ENCODE measurements around the gene LCN15.

DNA sequence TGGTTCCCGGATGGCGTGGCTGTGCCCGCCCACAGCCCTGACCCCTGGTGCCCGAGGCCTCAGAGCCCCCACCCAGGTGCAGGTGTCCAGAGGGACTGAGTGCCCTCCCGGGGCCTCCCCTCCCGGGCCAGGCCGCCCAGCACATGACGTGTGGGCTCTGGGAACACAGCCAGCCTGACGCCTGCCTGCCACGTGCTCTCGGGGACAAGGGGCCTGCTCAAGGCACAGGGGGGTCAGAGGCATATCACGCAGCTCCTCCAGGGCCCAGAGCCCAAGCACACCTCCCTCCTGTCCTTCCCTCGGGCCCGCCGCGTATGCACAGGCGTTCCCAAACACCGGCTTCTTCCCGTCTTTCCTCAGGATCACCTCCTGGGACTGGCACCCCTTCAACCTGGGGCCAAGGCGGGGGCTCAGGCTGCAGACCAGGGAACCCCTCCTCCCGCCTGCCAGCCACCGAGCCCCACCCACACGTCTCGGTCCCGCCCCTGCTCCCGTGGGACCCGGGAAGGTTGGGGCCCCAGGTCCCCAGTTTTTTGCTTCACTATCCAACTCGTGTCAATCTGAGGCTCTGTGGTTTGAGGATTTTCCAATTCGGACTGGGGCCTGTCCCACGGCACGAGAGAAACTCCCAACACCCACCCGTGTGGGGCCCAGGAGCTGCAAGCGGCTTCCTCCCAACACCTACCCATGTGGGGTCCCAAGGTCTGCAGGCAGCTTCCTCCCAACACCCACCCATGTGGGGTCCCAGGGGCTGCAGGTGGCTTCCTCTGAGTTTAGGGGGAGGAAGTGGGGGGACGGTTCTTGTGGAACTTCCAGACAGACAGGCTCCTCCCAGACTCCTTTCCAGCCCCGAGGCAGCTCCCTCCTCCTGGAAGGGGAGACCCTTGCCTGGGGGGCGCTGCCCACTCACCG, 23.1 kb downstream of the LCN15 start:
- TF ChIP-seq POLR2A (IDR thresholded peaks at IDR 0.05): no peak
- TF ChIP-seq, protein P1, sequence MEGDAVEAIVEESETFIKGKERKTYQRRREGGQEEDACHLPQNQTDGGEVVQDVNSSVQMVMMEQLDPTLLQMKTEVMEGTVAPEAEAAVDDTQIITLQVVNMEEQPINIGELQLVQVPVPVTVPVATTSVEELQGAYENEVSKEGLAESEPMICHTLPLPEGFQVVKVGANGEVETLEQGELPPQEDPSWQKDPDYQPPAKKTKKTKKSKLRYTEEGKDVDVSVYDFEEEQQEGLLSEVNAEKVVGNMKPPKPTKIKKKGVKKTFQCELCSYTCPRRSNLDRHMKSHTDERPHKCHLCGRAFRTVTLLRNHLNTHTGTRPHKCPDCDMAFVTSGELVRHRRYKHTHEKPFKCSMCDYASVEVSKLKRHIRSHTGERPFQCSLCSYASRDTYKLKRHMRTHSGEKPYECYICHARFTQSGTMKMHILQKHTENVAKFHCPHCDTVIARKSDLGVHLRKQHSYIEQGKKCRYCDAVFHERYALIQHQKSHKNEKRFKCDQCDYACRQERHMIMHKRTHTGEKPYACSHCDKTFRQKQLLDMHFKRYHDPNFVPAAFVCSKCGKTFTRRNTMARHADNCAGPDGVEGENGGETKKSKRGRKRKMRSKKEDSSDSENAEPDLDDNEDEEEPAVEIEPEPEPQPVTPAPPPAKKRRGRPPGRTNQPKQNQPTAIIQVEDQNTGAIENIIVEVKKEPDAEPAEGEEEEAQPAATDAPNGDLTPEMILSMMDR (IDR thresholded peaks at IDR 0.05): no peak
